Memory B cell (primary cell): ENCODE measurements around the gene LILRA1.
A peak's percentile ranks its signal among the peaks of the same experiment; 100 is the strongest.
"Not testable (repeated sequence)": the region's sequence is repeated elsewhere in the genome, so short reads cannot be mapped to it uniquely, and the experiment has no call there.

ENCODE experiments used
- ATAC-seq: fragments of 150-1000 bp; cut with Tn5 transposase; 2 replicates; pipeline ENCODE4 v1.10.0; 2021; ENCODE audit warnings: low read depth, mild to moderate bottlenecking, moderate library complexity
- DNase-seq, 2 donors: peaks; one replicate each; pipeline ENCODE4 v3.0.0; 2022; ENCODE audit warnings: low spot score in 2 of 2
- H3K27ac Mint-ChIP-seq: one replicate; pipeline ENCODE4 v1.8.0; 2022; ENCODE audit warnings: mild to moderate bottlenecking, moderate library complexity, mixed read lengths
- H3K27me3 Mint-ChIP-seq: one replicate; pipeline ENCODE4 v1.8.0; 2022; ENCODE audit warnings: mixed read lengths
- H3K36me3 Mint-ChIP-seq: one replicate; pipeline ENCODE4 v1.8.0; 2022; ENCODE audit warnings: mild to moderate bottlenecking, mixed read lengths
- H3K4me1 Mint-ChIP-seq: one replicate; pipeline ENCODE4 v1.8.0; 2022; ENCODE audit warnings: mixed read lengths
- H3K4me3 Mint-ChIP-seq: one replicate; pipeline ENCODE4 v1.8.0; 2022; ENCODE audit warnings: mild to moderate bottlenecking, moderate library complexity, mixed read lengths
- H3K9me3 Mint-ChIP-seq: one replicate; pipeline ENCODE4 v1.8.0; 2022; ENCODE audit warnings: mixed read lengths

Gene LILRA1

GRCh38 chr19:54593445-54593844 is at the start of gene LILRA1:
Gene LILRA1, plus strand, starts transcription at chr19:54593632. Its CDS starts 613 bp downstream, at chr19:54594245.
- H3K9me3 Mint-ChIP-seq, H3K27ac Mint-ChIP-seq, DNase-seq, H3K36me3 Mint-ChIP-seq: not testable (repeated sequence)
- peaks cover 14% of the 10 kb centered on the region for H3K4me1 Mint-ChIP-seq
- peaks cover 22% of the 10 kb centered on the region for H3K27me3 Mint-ChIP-seq
- peak within 1 kb of the TSS; percentile 68 for H3K4me3 Mint-ChIP-seq
- ATAC-seq = peak; percentile 87

GRCh38 chr19:54548806-54549205 is 44.6 kb upstream of the LILRA1 start:
- H3K4me1 Mint-ChIP-seq = peaks cover 7% of the 10 kb centered on the region
- DNase-seq (no peak), ATAC-seq (no peak)
- H3K9me3 Mint-ChIP-seq = peaks cover 2% of the 10 kb centered on the region
- H3K36me3 Mint-ChIP-seq = peaks cover 4% of the 10 kb centered on the region
- H3K27ac Mint-ChIP-seq = no peak overlapping the region
- no peak overlapping the region for H3K4me3 Mint-ChIP-seq
- H3K27me3 Mint-ChIP-seq = peaks cover 15% of the 10 kb centered on the region

DNA sequence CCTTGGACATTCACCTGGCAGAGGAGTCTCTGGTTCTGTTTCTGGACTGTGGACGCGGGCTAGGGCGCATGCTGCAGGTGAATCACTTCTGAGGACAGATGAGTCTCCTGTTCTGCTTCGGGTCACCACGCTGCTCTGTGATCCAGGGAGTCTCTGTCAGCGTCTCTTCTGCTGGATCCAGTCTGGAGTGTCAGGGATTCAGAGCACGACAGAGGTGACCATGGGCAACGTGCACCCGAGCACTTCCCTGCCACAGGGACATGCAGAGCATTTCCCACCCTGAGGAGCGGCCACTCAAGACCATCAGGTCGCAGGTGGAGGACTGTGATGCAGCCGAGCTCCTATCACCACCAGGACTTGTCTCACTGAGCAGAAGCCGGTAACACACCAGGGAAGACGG is 44.2 kb upstream of the LILRA1 start:
- ATAC-seq = no peak
- H3K9me3 Mint-ChIP-seq = peaks cover 2% of the 10 kb centered on the region
- peaks cover 7% of the 10 kb centered on the region for H3K4me1 Mint-ChIP-seq
- peaks cover 4% of the 10 kb centered on the region for H3K36me3 Mint-ChIP-seq
- no peak overlapping the region for H3K27ac Mint-ChIP-seq
- H3K27me3 Mint-ChIP-seq = peaks cover 16% of the 10 kb centered on the region
- no peak for DNase-seq
- H3K4me3 Mint-ChIP-seq = no peak overlapping the region

DNA sequence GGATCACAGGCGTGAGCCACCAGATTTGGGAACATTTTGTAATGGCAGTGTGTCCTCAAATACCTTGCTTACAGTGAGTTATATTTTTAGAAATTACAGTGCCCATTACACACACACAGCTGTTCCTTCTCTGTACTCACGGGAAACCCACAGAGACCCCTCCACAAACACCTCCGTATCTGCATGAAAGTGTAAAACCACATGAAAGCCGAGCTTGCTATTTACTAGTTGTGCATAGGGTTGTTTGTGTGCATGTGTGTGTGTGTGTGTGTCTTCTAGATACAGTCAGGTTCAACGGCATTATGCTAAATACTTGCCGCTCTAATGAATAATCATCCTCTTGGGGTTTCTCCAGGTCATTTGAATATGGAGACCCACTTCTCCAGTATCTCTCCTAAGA is 42.1 kb upstream of the LILRA1 start:
- Mint-ChIP-seq H3K27me3 (peaks cover 13% of the 10 kb centered on the region), H3K9me3 (peaks cover 2% of the 10 kb centered on the region), H3K27ac (no peak overlapping the region), H3K4me1 (peaks cover 7% of the 10 kb centered on the region), H3K4me3 (no peak overlapping the region), H3K36me3 (peaks cover 4% of the 10 kb centered on the region)
- DNase-seq = no peak
- ATAC-seq = no peak

DNA sequence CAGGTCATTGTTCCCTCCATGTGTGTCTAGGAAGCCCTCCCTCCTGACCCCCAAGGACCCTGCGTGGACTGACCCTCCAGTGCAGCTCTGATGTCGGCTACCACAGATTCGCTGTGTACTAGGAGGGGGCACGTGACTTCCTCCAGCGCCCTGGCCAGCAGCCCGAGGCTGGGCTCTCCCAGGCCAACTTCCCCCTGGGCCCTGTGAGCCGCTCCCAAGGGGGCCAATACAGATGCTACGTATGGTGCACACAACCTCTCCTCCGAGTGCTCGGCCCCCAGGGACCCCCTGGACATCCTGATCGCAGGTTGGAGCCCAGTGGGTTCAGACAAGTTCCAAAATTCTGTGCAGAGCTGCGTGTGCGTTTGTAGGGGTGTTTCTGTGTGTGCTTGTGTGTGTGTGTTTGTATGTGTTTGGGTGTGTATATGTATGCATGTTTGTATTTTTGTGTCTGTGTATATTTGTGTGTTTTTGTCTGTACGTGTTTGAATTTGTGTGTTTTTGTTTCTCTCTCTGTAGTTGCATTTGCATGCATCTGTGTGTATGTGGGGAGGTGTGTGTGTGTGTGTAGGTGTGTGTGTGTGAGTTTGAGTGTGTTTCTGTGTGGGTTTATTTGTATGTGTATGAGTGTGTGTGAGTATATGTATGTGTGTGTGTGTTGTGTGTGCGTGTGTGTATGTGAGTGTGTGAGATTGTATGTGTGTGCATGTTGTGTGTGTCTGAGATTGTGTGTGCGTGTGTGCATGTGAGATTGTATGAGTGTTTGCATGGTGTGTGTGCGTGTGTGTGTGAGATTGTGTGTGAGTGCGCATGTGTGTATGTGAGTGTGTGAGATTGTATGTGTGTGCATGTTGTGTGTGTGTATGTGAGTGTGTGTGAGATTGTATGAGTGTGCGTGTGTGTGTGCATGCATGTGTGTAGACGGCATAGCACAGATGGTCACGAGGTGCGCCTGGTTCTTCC is 41.2 kb upstream of the LILRA1 start:
- Mint-ChIP-seq H3K36me3 (peaks cover 4% of the 10 kb centered on the region), H3K27me3 (peaks cover 13% of the 10 kb centered on the region), H3K27ac (no peak overlapping the region), H3K9me3 (peaks cover 2% of the 10 kb centered on the region), H3K4me3 (no peak overlapping the region), H3K4me1 (peaks cover 7% of the 10 kb centered on the region)
- ATAC-seq (peak; percentile 27), DNase-seq (no peak)

GRCh38 chr19:54552913-54553310 is 40.5 kb upstream of the LILRA1 start:
- Mint-ChIP-seq H3K9me3 (peaks cover 2% of the 10 kb centered on the region), H3K4me3 (no peak overlapping the region), H3K27me3 (peaks cover 13% of the 10 kb centered on the region), H3K36me3 (peaks cover 4% of the 10 kb centered on the region), H3K4me1 (peaks cover 7% of the 10 kb centered on the region), H3K27ac (no peak overlapping the region)
- ATAC-seq (no peak), DNase-seq (no peak)

DNA sequence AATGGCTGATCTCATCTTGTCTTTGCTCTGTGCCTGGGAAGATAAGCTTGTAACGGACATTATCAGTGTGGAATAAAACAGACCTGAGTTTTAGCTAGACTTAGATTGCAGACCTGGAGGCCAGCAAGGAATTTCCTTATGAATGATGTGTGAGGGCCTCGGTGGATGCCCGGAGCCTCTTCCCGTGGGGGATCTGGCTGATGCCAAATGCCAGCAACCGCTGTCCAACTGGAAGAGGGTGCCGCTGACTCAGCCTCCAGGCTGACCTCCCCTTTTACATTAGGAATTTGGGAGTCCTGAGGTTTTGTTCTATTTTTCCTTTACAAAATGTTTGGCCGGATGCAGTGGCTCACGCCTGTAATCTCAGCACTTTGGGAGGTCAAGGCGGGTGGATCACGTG is 39.4 kb upstream of the LILRA1 start:
- H3K27me3 Mint-ChIP-seq = peaks cover 17% of the 10 kb centered on the region
- H3K9me3 Mint-ChIP-seq = peaks cover 2% of the 10 kb centered on the region
- H3K36me3 Mint-ChIP-seq = peaks cover 4% of the 10 kb centered on the region
- peaks cover 7% of the 10 kb centered on the region for H3K4me1 Mint-ChIP-seq
- DNase-seq (no peak), ATAC-seq (no peak)
- H3K4me3 Mint-ChIP-seq = no peak overlapping the region
- H3K27ac Mint-ChIP-seq = no peak overlapping the region

DNA sequence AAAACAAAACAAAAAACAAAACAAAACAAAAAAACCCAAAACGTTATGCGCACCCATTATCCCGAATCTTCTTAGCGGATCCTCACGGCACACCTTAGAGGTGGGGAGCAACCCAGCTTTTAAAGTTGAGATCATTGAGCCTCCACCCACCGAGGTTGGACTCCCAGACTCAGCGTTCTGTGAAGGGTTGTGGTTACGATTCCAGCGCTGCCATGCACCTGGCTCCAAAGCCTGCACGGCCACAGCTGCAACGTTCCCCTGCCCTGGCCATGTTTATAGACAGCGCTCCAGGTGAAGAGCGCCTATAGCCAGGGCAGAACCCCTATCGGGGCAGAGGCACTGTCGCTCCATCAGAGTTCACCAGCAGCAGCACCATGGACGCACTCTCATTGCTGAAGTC is 38.5 kb upstream of the LILRA1 start:
- Mint-ChIP-seq H3K27me3 (peaks cover 17% of the 10 kb centered on the region), H3K4me1 (peaks cover 7% of the 10 kb centered on the region), H3K27ac (no peak overlapping the region), H3K36me3 (peaks cover 4% of the 10 kb centered on the region), H3K9me3 (peaks cover 2% of the 10 kb centered on the region), H3K4me3 (no peak overlapping the region)
- DNase-seq (no peak), ATAC-seq (no peak)

DNA sequence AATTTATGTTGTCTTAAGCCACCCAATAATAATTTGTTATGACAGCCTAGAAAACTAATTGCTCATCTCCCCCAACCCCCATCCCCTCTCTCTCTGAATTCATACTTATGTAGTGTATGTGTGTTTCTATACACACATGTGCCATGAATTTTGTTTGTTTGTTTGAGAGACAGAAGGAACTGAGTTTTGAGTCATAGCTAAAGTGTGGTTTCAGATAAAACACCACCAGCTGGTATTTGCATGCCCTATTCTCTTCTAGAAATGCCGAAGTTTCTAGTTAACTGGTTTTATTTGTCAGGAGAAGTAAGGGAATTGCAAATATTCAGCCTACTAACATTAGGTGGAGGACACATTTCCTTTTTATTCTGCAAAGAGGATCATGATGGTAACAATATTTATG is 37.2 kb upstream of the LILRA1 start:
- Mint-ChIP-seq H3K27me3 (peaks cover 17% of the 10 kb centered on the region), H3K36me3 (peaks cover 4% of the 10 kb centered on the region), H3K9me3 (peaks cover 2% of the 10 kb centered on the region), H3K27ac (no peak overlapping the region), H3K4me3 (no peak overlapping the region), H3K4me1 (peaks cover 7% of the 10 kb centered on the region)
- DNase-seq (no peak), ATAC-seq (no peak)

DNA sequence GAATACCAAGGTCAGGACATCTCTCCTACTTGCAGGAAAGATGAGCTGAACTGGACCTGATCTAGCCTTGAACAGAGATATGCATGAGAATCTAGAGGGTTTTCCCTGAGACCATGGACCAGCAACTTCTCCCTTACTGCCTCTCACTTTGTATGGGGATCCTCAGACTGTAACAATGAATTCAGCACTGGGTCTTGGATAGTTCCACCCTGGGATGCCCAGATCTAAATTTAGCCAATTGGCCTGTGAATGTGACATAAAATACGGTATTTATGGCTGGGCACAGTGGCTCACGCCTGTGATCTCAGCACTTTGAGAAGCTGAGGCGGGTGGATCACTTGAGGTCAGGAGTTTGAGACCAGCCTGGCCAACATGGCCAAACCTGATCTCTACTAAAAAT is 35.1 kb upstream of the LILRA1 start:
- H3K27me3 Mint-ChIP-seq = peaks cover 14% of the 10 kb centered on the region
- H3K36me3 Mint-ChIP-seq = no peaks in the 10 kb centered on the region
- no peaks in the 10 kb centered on the region for H3K4me1 Mint-ChIP-seq
- H3K9me3 Mint-ChIP-seq = no peaks in the 10 kb centered on the region
- H3K27ac Mint-ChIP-seq = no peak overlapping the region
- no peak for ATAC-seq
- DNase-seq = no peak
- H3K4me3 Mint-ChIP-seq = no peak overlapping the region

DNA sequence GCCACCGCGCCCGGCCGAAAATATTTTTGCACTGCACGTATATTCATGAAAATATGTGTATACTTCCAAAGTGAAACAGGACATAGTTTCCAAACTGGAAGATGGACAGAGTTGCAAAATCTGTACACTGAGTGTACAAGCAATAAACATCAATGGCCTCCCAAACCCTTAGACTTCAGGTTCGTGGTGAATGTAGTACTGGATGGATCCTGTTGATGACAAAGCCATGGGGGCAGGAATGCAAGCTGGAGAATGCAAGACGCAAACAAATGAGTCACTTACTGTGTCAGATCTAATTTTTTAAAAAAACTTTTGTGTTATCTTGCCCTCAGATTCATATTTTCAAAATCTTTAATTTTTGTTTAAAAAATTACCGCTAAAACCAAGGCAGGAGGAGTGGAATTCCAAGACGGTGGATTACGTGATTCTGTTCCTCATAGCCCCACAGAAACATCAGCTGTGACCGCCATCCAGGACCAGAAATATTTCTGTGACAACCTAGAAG is 32.5 kb upstream of the LILRA1 start:
- H3K4me3 Mint-ChIP-seq = no peak overlapping the region

DNA sequence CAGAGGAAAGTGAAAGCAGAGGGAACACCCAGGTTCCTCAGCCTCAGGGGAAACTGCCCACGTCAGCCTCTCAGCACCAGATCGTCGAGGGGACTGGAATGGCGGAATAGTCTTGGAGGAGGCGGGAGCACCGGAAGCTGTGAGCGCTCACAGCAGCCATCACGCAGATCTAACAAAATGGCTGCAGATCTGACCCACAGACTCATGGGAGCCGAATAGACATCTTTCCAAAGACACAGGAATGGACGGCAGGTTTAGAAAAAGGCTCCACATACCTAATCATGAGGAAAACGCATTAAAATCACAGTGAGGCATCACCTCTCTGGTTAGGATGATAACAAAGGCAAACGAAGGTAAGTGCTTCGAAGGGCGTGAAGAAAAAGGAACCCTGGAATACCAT is 31.6 kb upstream of the LILRA1 start:
- Mint-ChIP-seq H3K4me1 (peaks cover 1% of the 10 kb centered on the region), H3K9me3 (no peaks in the 10 kb centered on the region), H3K36me3 (no peaks in the 10 kb centered on the region), H3K27me3 (peaks cover 10% of the 10 kb centered on the region), H3K27ac (no peak overlapping the region), H3K4me3 (no peak overlapping the region)
- no peak for DNase-seq
- ATAC-seq = no peak

More for the DNA sequence above, 32.5 kb upstream of the LILRA1 start:
- Mint-ChIP-seq H3K4me1 (no peaks in the 10 kb centered on the region), H3K9me3 (no peaks in the 10 kb centered on the region), H3K36me3 (no peaks in the 10 kb centered on the region), H3K27me3 (peaks cover 10% of the 10 kb centered on the region), H3K27ac (no peak overlapping the region)
- no peak for ATAC-seq
- no peak for DNase-seq

DNA sequence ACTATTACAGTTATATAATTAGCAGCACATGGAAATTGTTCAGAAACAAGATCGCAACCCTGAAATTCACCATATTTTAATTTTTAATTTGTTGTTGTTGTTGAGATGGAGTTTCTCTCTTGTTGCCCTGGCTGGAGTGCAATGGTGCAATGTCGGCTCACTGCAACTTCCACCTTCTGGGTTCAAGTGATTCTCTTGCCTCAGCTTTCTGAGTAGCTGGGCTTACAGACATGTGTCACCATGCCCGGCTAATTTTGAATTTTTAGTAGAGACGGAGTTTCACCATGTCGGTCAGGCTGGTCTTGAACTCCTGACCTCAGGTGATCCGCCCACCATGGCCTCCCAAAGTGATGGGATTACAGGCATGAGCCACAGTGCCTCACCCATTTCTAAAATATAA is 30.2 kb upstream of the LILRA1 start:
- not testable (repeated sequence) for DNase-seq, H3K27me3 Mint-ChIP-seq, H3K9me3 Mint-ChIP-seq, H3K4me3 Mint-ChIP-seq, H3K36me3 Mint-ChIP-seq, H3K4me1 Mint-ChIP-seq, ATAC-seq, H3K27ac Mint-ChIP-seq

DNA sequence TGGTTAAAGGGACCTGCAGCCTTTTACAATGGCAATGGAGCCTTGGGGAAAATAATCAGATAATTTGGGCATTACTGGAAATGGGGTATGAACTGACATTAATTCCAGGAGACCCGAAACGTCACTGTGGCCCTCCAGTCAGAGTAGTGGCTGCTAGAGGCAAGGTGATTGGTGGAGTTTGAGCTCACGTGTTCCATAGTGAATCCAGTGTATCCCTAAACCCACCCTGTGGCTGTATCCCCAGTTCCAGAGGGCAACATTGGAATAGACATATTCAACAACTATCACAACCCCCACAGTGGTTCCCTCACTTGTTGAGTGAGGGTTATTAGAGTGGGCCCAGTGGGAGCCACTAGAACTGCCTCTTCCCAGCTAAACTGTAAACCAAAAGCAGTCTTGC is 23.1 kb upstream of the LILRA1 start:
- ATAC-seq (no peak), DNase-seq (no peak)
- H3K9me3 Mint-ChIP-seq = no peaks in the 10 kb centered on the region
- peaks cover 31% of the 10 kb centered on the region for H3K4me1 Mint-ChIP-seq
- H3K4me3 Mint-ChIP-seq = no peak overlapping the region
- no peaks in the 10 kb centered on the region for H3K36me3 Mint-ChIP-seq
- H3K27me3 Mint-ChIP-seq = peaks cover 3% of the 10 kb centered on the region
- no peak overlapping the region for H3K27ac Mint-ChIP-seq
